GM12878 (cell line): ENCODE results near the gene NEO1. TPM values are rescaled to one million over a fixed set of nuclear protein-coding genes. Genes with fewer than 3 reads are reported as not detected.

Experiments
- ATAC-seq: fragments of 200-7000 bp; cut with Tn5 transposase; 3 replicates; pipeline ENCODE4 v1.9.1; 2020; ENCODE audit warnings: mild to moderate bottlenecking, moderate library complexity
- BruUV-seq: library from RNA; stranded (reverse); fragments of 400-500 nt; replicated peaks from 2 replicates; lab custom pipeline; 2021; lab: Mats Ljungman, UMichigan
- CTCF ChIA-PET: fragments of 300-600 bp; sonication (Branson Sonifier 250); formaldehyde crosslinking; extraction: SDS; loops from one replicate; lab custom pipeline; 2021; ENCODE audit warnings: inconsistent platforms; lab: Yijun Ruan, JAX
- POLR2A ChIA-PET: fragments of 350-600 bp; formaldehyde crosslinking; extraction: SDS; loops from one replicate; lab custom pipeline; 2021; ENCODE audit warnings: inconsistent platforms; lab: Charles Lee
- RAD21 ChIA-PET: fragments of 300-600 bp; sonication (Branson Sonifier 250); formaldehyde crosslinking; loops from one replicate; lab custom pipeline; 2023; ENCODE audit warnings: antibody characterized with exemption; ENCODE audit not compliant: unreplicated experiment; lab: Charles Lee
- SMC1A ChIA-PET: fragments of 300-600 bp; sonication (Branson Sonifier 250); formaldehyde crosslinking; loops from one replicate; lab custom pipeline; 2023; ENCODE audit not compliant: unreplicated experiment, uncharacterized antibody; lab: Charles Lee
- DNase-seq: peaks from one replicate; pipeline ENCODE4 v3.0.0-alpha.2; 2011; ENCODE audit warnings: low read depth, low spot score
- FAIRE-seq: peaks from 3 replicates; lab custom pipeline; 2011; peaks lifted over from hg19 to GRCh38; lab: Jason Lieb, UNC
- H2AFZ ChIP-seq: 2 replicates; pipeline ENCODE4 v1.6.0; 2011; ENCODE audit warnings: low read depth, low read length, control low read depth; ENCODE audit not compliant: control insufficient read depth
- H3K27ac ChIP-seq: 2 replicates; pipeline ENCODE4 v1.5.1; 2011; ENCODE audit warnings: control low read depth; ENCODE audit not compliant: control insufficient read depth, insufficient read depth
- H3K27me3 ChIP-seq, 2 experiments: replicated peaks in 1 of 2; 2 replicates each; pipeline versions ENCODE4 v1.6.0 to v1.6.1; 2011; ENCODE audit warnings: low read length in 1 of 2; ENCODE audit not compliant: control insufficient read depth in 2 of 2, insufficient read depth in 2 of 2
- H3K36me3 ChIP-seq, 2 experiments: 2 replicates each; pipeline ENCODE4 v1.5.1; 2011; ENCODE audit warnings: low read length in 1 of 2; ENCODE audit not compliant: control insufficient read depth in 2 of 2, insufficient read depth in 2 of 2
- H3K4me1 ChIP-seq: 2 replicates; pipeline ENCODE4 v1.6.1; 2011; ENCODE audit warnings: mild to moderate bottlenecking, low read length, moderate library complexity, mixed read lengths; ENCODE audit not compliant: control insufficient read depth, insufficient read depth
- H3K4me2 ChIP-seq: 2 replicates; pipeline ENCODE4 v1.6.0; 2011; ENCODE audit warnings: control low read depth; ENCODE audit not compliant: control insufficient read depth, insufficient read depth
- H3K4me3 ChIP-seq: fragments of 200-600 bp; sonication (generic); 2 replicates; pipeline ENCODE4 v1.5.1; 2016
- H3K79me2 ChIP-seq: 2 replicates; pipeline ENCODE4 v1.6.0; 2011; ENCODE audit warnings: low read length; ENCODE audit not compliant: control insufficient read depth, insufficient read depth
- H3K9ac ChIP-seq: 2 replicates; pipeline ENCODE4 v1.8.0; 2011; ENCODE audit warnings: low read length, control low read depth, mixed read lengths; ENCODE audit not compliant: control insufficient read depth, insufficient read depth
- H3K9me3 ChIP-seq: replicated peaks from 3 replicates; pipeline ENCODE4 v1.5.1; 2011; ENCODE audit warnings: mild to moderate bottlenecking, low read length; ENCODE audit not compliant: control insufficient read depth, insufficient read depth
- H4K20me1 ChIP-seq: 2 replicates; pipeline ENCODE4 v1.6.0; 2011; ENCODE audit not compliant: control insufficient read depth, insufficient read depth
- CBX5 ChIP-seq: sonication (generic); IDR thresholded peaks from 2 replicates; pipeline ENCODE4 v1.6.1; 2016; ENCODE audit warnings: low read depth, moderate library complexity, mild to moderate bottlenecking, inconsistent platforms
- ETV6 ChIP-seq, 2 experiments: fragments of 450-650 bp in 1 of 2; IDR thresholded peaks in 1 of 2; conservative IDR thresholded peaks in 1 of 2; 2 replicates each; pipeline ENCODE4 v1.6.1; 2014; ENCODE audit warnings: antibody characterized with exemption in 1 of 2, borderline replicate concordance in 1 of 2, low read depth in 1 of 2, mild to moderate bottlenecking in 1 of 2, moderate library complexity in 1 of 2
- FOS ChIP-seq: IDR thresholded peaks from 3 replicates; pipeline ENCODE4 v1.6.1; 2011; ENCODE audit warnings: borderline replicate concordance; ENCODE audit not compliant: insufficient read length; ENCODE audit errors: extremely low read depth
- IRF4 ChIP-seq: IDR thresholded peaks from 2 replicates; pipeline ENCODE4 v1.6.1; 2011; ENCODE audit warnings: low read depth, low read length
- NKRF ChIP-seq: fragments of 450-650 bp; conservative IDR thresholded peaks from 2 replicates; pipeline ENCODE4 v1.6.1; 2017; ENCODE audit warnings: mild to moderate bottlenecking, moderate library complexity
- POLR2AphosphoS5 ChIP-seq: IDR thresholded peaks from 2 replicates; pipeline ENCODE4 v1.6.1; 2011; ENCODE audit warnings: mild to moderate bottlenecking, low read length, inconsistent platforms
- RBBP5 ChIP-seq: fragments of 200-600 bp; sonication (generic); conservative IDR thresholded peaks from 2 replicates; pipeline ENCODE4 v1.6.1; 2016
- SPI1 ChIP-seq: IDR thresholded peaks from 2 replicates; pipeline ENCODE4 v1.6.1; 2011; ENCODE audit warnings: low read depth, mild to moderate bottlenecking, low read length, moderate library complexity, borderline replicate concordance; ENCODE audit not compliant: insufficient read depth
- SREBF1 ChIP-seq: IDR thresholded peaks from 2 replicates; pipeline ENCODE4 v1.6.1; 2012; ENCODE audit warnings: mild to moderate bottlenecking, low read length
- SREBF2 ChIP-seq: IDR thresholded peaks from 2 replicates; pipeline ENCODE4 v1.6.1; 2012; ENCODE audit warnings: mild to moderate bottlenecking, low read length
- TCF12 ChIP-seq: IDR thresholded peaks from 2 replicates; pipeline ENCODE4 v1.6.1; 2011; ENCODE audit warnings: low read depth, mild to moderate bottlenecking, low read length
- WRNIP1 ChIP-seq: IDR thresholded peaks from 2 replicates; pipeline ENCODE4 v1.6.1; 2011; ENCODE audit warnings: low read depth, low read length, improper control_type of control experiment, borderline replicate concordance
- ZBTB11 ChIP-seq: fragments of 450-650 bp; formaldehyde crosslinking; IDR thresholded peaks from 2 replicates; pipeline ENCODE4 v1.5.0; 2022; ENCODE audit warnings: mild to moderate bottlenecking, missing genetic modification characterization
- WGBS: methylation state at CpG from one replicate; pipeline ENCODE4 v1.1.6; 2016; ENCODE audit warnings: low lambda C conversion rate; ENCODE audit not compliant: insufficient replicate concordance, insufficient coverage; ENCODE audit errors: missing lambda C conversion rate; 5-methylcytosine and 5-hydroxymethylcytosine counted together
- in situ Hi-C: fragments of 300-500 bp; cut with MboI; formaldehyde crosslinking; loops from 9 replicates; pipeline ENCODE4 v1.14.3; 2018; ENCODE audit warnings: mixed read lengths
- intact Hi-C: fragments of 100-400 bp; cut with micrococcal nuclease; formaldehyde crosslinking; loops from one replicate; pipeline ENCODE4 v1.14.2; 2022; ENCODE audit not compliant: unreplicated experiment
- polyA plus RNA-seq, 11 experiments: library from polyadenylated mRNA; depleted of rRNA in 4 of 11; unstranded in 6 of 11; stranded (reverse) in 5 of 11; fragments of >200 nt; fragmentation: Nextera tagmentation in 4 of 11; fragmentation: Illumina TruSeq in 1 of 11; extraction: Ambion mirVana in 4 of 11; extraction: Trizol in 1 of 11; gene quantifications; 1 replicate in 1 of 11; 2 replicates in 10 of 11; pipeline versions ENCODE4 v1.2.1 to v1.2.3, GENCODE V29; 2011 to 2016; ENCODE audit warnings: inconsistent platforms in 2 of 11, missing spikeins in 2 of 11, low read depth in 1 of 11
- total RNA-seq, 4 experiments: library from RNA; depleted of rRNA in 3 of 4; stranded (reverse); fragments of >200 nt in 3 of 4; fragmentation: Illumina TruSeq in 1 of 4; extraction: Trizol in 1 of 4; gene quantifications; 2 replicates each; pipeline versions ENCODE4 v1.2.1 to v1.2.3, GENCODE V29; 2013 to 2021
- TF ChIP-seq, protein P1 (sequence below): IDR thresholded peaks from 2 replicates; pipeline ENCODE4 v1.6.1; 2011; ENCODE audit warnings: mild to moderate bottlenecking, low read depth, low read length, moderate library complexity; ENCODE audit not compliant: insufficient replicate concordance

Gene NEO1
- total and polyA plus RNA-seq, 10 of the 15 experiments (the other 5 are each of a cell fraction or from before 2014, with no cell fraction given), result 0.03 to 2.0 (median 0.32) TPM

DNA sequence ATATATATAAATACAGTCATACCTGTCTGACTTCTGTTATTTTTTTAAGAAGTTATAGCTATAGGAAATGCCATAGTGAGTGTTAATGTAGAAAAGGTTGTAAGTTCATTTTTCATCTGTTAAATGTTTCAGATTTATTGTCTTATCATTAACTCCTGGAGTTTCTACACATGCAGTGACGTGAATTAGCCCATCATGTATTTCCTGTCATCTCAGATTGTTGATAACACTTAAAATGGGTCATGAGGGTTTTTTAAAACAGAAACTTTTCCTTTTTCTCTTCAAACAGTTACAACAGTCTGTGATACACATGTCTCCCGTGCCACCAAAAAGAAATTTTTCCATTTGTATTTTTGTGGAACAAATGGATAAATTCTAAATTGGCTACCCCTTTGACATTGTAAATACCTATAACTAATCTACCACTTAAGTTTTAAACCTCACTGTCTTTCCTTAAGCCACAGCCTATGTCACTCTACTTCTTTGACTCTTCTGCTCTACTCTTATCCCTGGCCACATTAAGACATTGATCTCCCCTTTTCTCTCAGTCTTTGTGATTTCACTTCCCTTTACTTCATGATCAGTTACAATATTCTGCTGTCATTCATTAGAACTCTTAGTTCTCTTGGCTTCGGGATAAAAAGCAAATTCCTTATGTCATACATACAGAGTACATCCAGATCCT, 89.1 kb downstream of the NEO1 start (continued):
- TF ChIP-seq ZBTB11, result no peak
- no peak for TF ChIP-seq ETV6 (conservative IDR thresholded peaks at IDR 0.05 in 1 of 2, IDR thresholded peaks at IDR 0.05 in 1 of 2; ENCODE audit: borderline replicate concordance in 1 of 2, low read depth in 1 of 2)
- TF ChIP-seq WRNIP1, result no peak
- TF ChIP-seq FOS, result no peak
- TF ChIP-seq, all 136 proteins: peak for 0

DNA sequence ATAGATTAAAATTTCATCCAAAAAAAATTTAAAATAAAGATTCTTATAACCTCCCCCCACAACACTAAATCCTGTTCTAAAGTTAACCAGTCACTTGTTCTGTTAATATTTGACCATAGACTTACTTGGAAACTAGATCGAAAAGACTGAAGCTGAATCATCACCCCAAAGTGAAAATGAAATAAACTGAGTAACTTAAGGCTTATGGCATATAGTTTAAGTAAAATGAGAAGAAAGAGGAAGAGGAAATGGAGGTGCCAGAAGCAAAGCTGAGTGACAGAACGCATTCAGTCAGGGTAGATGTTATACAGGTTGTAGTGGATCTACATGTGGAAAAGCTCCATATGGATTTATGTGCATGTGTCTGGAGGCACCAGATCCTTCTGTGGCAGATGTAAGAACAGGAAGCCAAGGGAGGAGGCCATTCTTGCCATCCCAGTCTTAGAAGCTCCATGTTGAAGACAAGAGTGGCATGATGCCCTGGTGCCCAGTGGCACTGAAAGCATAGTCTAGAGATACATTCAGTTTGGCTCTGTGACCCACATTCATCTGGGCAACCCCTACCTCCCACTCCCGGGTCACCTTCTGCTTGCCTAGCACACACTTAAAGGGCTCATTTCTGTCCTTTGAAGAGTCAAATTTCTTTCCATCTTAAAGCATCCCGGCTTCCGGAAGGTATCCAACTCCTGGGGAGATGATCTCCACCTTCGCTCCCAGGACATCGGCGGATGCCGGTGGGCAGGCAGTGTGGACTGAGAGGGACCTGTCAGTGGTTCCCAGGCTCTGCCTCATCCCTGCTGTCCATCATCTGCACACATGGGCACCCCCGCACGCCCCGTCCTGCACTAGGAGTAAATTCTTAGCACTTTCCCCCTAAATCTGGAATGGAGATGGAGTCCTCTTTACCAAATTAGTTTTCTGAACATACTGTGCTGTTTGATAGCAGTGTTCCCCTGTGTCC, 90.8 kb downstream of the NEO1 start:
- CTCF ChIA-PET, result no interaction called here
- H3K27ac ChIP-seq, result no peak overlapping the region
- in situ Hi-C loops, result no loop called here
- ATAC-seq, result peak; percentile 87
- no peaks in the 10 kb centered on the region for H3K79me2 ChIP-seq
- H3K27me3 ChIP-seq, result no peaks in the 10 kb centered on the region
- H3K4me1 ChIP-seq, result peaks cover 3% of the 10 kb centered on the region; the same call in 1 of the 2 replicates
- no peaks in the 10 kb centered on the region for H4K20me1 ChIP-seq
- H2AFZ ChIP-seq, result peak overlapping the region; percentile 48; the same call in 1 of the 2 replicates
- no peak overlapping the region for H3K4me2 ChIP-seq
- no peak overlapping the region for H3K9ac ChIP-seq
- no TSS peak for BruUV-seq
- RAD21 ChIA-PET, result no interaction called here
- H3K36me3 ChIP-seq, result no peaks in the 10 kb centered on the region
- SMC1A ChIA-PET, result no interaction called here
- DNase-seq, result peak; percentile 19
- no peaks in the 10 kb centered on the region; the same call in 2 of the 3 replicates for H3K9me3 ChIP-seq
- intact Hi-C loops, result no loop called here
- POLR2A ChIA-PET, result no interaction called here
- 71% methylated on average over 12 of the region's 12 CpGs for WGBS
- peak; percentile 7 for FAIRE-seq
- no peak overlapping the region for H3K4me3 ChIP-seq
- TF ChIP-seq RBBP5 (no peak), SPI1 (peak; percentile 67; the same call in 1 of the 2 replicates), CBX5 (no peak), NKRF (no peak), SREBF1 (no peak), IRF4 (no peak), TCF12 (no peak), POLR2AphosphoS5 (no peak), SREBF2 (no peak)
- TF ChIP-seq, protein P1, sequence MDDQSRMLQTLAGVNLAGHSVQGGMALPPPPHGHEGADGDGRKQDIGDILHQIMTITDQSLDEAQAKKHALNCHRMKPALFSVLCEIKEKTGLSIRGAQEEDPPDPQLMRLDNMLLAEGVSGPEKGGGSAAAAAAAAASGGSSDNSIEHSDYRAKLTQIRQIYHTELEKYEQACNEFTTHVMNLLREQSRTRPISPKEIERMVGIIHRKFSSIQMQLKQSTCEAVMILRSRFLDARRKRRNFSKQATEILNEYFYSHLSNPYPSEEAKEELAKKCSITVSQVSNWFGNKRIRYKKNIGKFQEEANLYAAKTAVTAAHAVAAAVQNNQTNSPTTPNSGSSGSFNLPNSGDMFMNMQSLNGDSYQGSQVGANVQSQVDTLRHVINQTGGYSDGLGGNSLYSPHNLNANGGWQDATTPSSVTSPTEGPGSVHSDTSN, result no peak
